SK-N-MC (cell line): ENCODE measurements around the gene CIB1.

Experiments used
- EZH2 ChIP-seq: fragments of 200-600 bp; sonication (generic); IDR thresholded peaks from one replicate; pipeline ENCODE4 v1.6.1; 2017; ENCODE audit warnings: antibody characterized with exemption
- POLR2AphosphoS5 ChIP-seq: IDR thresholded peaks from 2 replicates; pipeline ENCODE4 v1.6.1; 2012; ENCODE audit warnings: mild to moderate bottlenecking, low read depth, low read length, borderline replicate concordance

- TF ChIP-seq EZH2 (no peak), POLR2AphosphoS5 (no peak)
Measured at GRCh38 chr15:90194655-90195054, 39.1 kb downstream of the CIB1 start.
